GM12873 (cell line): ENCODE data around the gene BTBD16.

Experiments used
- TF ChIP-seq, protein P1 (sequence below): IDR thresholded peaks from 2 replicates; pipeline ENCODE4 v1.5.1; 2012; ENCODE audit warnings: low read depth, mild to moderate bottlenecking, moderate library complexity, low read length, control low read depth; ENCODE audit not compliant: insufficient read depth; ENCODE audit errors: missing control alignments

Gene BTBD16

DNA sequence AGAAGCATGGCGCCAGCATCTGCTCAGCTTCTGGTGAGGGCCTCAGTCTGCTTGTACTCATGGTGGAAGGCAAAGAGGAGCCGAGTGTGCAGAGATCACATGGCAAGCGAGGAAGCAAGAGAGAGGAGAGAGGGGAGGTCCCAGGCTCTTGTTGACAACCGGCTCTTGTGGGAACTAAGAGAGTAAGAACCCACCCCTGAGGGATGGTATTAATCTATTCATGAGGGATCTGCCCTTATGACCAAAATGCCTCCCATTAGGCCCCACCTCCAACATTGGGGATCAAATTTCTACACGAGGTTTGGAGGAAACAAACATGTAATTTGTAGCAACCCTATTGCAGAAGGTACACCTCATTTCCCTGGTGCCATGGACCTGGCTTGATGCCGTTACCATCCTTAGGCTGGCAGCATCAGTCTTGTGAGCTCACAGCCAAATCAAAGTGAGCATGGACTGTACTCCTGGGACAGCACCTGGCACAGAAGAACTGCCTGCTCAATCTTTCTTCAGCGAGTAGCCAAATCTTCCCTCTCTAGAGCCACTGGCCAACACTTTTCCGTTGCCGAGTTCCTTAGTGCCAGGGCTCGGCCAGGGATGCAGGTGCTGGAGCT is 6.5 kb downstream of the BTBD16 start:
- TF ChIP-seq, protein P1, sequence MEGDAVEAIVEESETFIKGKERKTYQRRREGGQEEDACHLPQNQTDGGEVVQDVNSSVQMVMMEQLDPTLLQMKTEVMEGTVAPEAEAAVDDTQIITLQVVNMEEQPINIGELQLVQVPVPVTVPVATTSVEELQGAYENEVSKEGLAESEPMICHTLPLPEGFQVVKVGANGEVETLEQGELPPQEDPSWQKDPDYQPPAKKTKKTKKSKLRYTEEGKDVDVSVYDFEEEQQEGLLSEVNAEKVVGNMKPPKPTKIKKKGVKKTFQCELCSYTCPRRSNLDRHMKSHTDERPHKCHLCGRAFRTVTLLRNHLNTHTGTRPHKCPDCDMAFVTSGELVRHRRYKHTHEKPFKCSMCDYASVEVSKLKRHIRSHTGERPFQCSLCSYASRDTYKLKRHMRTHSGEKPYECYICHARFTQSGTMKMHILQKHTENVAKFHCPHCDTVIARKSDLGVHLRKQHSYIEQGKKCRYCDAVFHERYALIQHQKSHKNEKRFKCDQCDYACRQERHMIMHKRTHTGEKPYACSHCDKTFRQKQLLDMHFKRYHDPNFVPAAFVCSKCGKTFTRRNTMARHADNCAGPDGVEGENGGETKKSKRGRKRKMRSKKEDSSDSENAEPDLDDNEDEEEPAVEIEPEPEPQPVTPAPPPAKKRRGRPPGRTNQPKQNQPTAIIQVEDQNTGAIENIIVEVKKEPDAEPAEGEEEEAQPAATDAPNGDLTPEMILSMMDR: no peak

DNA sequence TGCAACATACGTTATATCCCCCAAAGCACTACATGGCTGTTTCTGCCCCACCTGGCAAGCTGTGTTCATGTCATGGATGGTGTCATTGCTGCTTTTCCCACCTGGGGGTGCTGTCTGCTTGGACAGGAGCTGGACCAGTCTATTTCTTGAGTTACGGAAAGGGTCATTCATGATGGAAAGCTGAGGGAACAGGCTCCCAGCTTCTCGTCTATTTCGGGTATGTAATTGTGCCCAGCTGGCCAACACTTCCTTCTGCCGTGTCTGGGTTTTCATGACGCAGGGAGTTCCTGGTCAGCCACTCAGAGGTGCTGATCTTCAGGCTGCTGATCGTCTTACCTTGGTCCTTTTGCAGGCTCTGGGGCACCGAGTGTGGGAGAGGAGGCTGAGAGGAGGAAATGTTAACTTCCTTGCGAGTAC is 8.6 kb downstream of the BTBD16 start:
- TF ChIP-seq, protein P1: peak; percentile 73

- TF ChIP-seq, protein P1: no peak
Measured at GRCh38 chr10:122280156-122280555, 9.1 kb downstream of the BTBD16 start.

- TF ChIP-seq, protein P1: no peak
Measured at GRCh38 chr10:122281018-122281626, 10.0 kb downstream of the BTBD16 start.

DNA sequence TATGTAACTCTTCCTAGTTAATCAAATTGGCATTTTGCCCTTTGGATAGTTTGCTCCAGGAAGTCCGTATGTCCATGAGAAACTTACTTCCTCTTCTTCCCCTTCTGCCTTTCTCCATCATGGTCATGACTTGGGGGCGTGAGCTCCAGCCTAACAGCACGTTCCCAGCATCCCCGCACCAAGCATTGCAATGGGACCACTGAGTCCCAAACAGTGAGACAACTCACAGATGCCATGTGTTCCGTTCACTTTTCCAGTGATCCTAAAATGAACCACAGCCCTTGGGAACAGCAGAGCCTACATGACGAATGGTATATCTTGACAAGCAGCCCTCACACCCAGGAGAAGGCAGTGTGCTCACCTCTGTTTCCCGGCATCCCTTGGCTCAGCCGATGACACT is 10.7 kb downstream of the BTBD16 start:
- TF ChIP-seq, protein P1: no peak

- TF ChIP-seq, protein P1: no peak
Measured at GRCh38 chr10:122282253-122282671, 11.2 kb downstream of the BTBD16 start.

DNA sequence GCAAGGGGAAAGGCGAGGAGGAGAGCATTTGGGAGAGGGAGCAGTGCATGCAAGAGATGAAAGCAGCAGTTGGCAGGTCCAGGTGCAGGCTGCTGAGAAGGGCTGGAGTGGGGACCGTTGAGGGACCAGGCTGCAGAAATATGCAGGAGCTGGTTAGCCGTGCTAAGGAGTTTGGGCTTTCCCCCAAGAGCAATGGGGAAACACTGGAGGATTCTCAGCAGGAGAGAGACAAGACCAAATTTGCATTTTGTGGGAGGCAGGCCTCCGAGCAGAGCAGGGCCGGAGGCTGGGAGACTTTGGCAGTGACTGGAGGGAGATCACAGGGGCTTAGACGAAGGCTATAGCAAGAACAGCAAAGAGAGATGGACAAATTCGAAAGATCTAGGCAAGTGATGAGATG is 11.8 kb downstream of the BTBD16 start:
- TF ChIP-seq, protein P1: no peak
